ENCODE measurements around the gene AP1S3.

AP1S3 gene

GRCh38 chr2:223731503-223731902 is 105.9 kb downstream of the AP1S3 start:
- H3K4me1 ChIP-seq (ENCODE audit: insufficient read depth, low read length, poor library complexity, severe bottlenecking), result no peaks in the 10 kb centered on the region

GRCh38 chr2:223729781-223730180 is 107.6 kb downstream of the AP1S3 start:
- Histone ChIP-seq H3K79me2 (ENCODE audit: insufficient read depth, low read length) (no peaks in the 10 kb centered on the region), H3K4me1 (ENCODE audit: insufficient read depth, low read length, poor library complexity, severe bottlenecking) (no peaks in the 10 kb centered on the region), H3K36me3 (ENCODE audit: insufficient read depth, low read length) (no peaks in the 10 kb centered on the region), H3K27me3 (ENCODE audit: insufficient read depth, low read length, poor library complexity, severe bottlenecking) (no peaks in the 10 kb centered on the region), H3K4me3 (ENCODE audit: low read length, poor library complexity, severe bottlenecking) (no peak overlapping the region), H3F3A (ENCODE audit: low read depth) (no peaks in the 10 kb centered on the region), H3K9me2 (replicated peaks; ENCODE audit: low read depth, low read length) (no peaks in the 10 kb centered on the region), H3K9me3 (ENCODE audit: insufficient read depth, low read depth, low read length) (no peaks in the 10 kb centered on the region), H3K4me2 (ENCODE audit: low read depth, low read length, poor library complexity, severe bottlenecking) (no peak overlapping the region), H3K9ac (ENCODE audit: low read depth, low read length, poor library complexity, severe bottlenecking) (no peak overlapping the region), H2AFZ (ENCODE audit: low read length) (no peak overlapping the region), H4K20me1 (ENCODE audit: insufficient read depth, low read length, poor library complexity, severe bottlenecking) (no peaks in the 10 kb centered on the region)
- TF ChIP-seq EZH2phosphoT487 (IDR thresholded peaks at IDR 0.05; ENCODE audit: borderline replicate concordance), result no peak
- no peak for TF ChIP-seq CTCF (conservative IDR thresholded peaks at IDR 0.05; ENCODE audit: low read length)

More at GRCh38 chr2:223731503-223731902, 105.9 kb downstream of the AP1S3 start:
- no peak overlapping the region for H3K4me2 ChIP-seq (ENCODE audit: low read depth, low read length, poor library complexity, severe bottlenecking)
- H3F3A ChIP-seq (ENCODE audit: low read depth), result no peaks in the 10 kb centered on the region
- H3K9me3 ChIP-seq (ENCODE audit: insufficient read depth, low read depth, low read length), result no peaks in the 10 kb centered on the region
- no peaks in the 10 kb centered on the region for H3K36me3 ChIP-seq (ENCODE audit: insufficient read depth, low read length)
- H3K9me2 ChIP-seq (replicated peaks; ENCODE audit: low read depth, low read length), result no peaks in the 10 kb centered on the region
- no peaks in the 10 kb centered on the region for H4K20me1 ChIP-seq (ENCODE audit: insufficient read depth, low read length, poor library complexity, severe bottlenecking)
- no peak overlapping the region for H2AFZ ChIP-seq (ENCODE audit: low read length)
- H3K9ac ChIP-seq (ENCODE audit: low read depth, low read length, poor library complexity, severe bottlenecking), result no peak overlapping the region
- no peaks in the 10 kb centered on the region for H3K27me3 ChIP-seq (ENCODE audit: insufficient read depth, low read length, poor library complexity, severe bottlenecking)
- no peaks in the 10 kb centered on the region for H3K79me2 ChIP-seq (ENCODE audit: insufficient read depth, low read length)
- TF ChIP-seq CTCF (conservative IDR thresholded peaks at IDR 0.05; ENCODE audit: low read length) (no peak), EZH2phosphoT487 (IDR thresholded peaks at IDR 0.05; ENCODE audit: borderline replicate concordance) (no peak)
- no peak overlapping the region for H3K4me3 ChIP-seq (ENCODE audit: low read length, poor library complexity, severe bottlenecking)

GRCh38 chr2:223727562-223727961 is 109.8 kb downstream of the AP1S3 start:
- Histone ChIP-seq H3K79me2 (ENCODE audit: insufficient read depth, low read length) (no peaks in the 10 kb centered on the region), H3K4me2 (ENCODE audit: low read depth, low read length, poor library complexity, severe bottlenecking) (no peak overlapping the region), H3K4me1 (ENCODE audit: insufficient read depth, low read length, poor library complexity, severe bottlenecking) (no peaks in the 10 kb centered on the region), H3K9ac (ENCODE audit: low read depth, low read length, poor library complexity, severe bottlenecking) (no peak overlapping the region), H3K9me2 (replicated peaks; ENCODE audit: low read depth, low read length) (no peaks in the 10 kb centered on the region), H4K20me1 (ENCODE audit: insufficient read depth, low read length, poor library complexity, severe bottlenecking) (no peaks in the 10 kb centered on the region), H3K9me3 (ENCODE audit: insufficient read depth, low read depth, low read length) (no peaks in the 10 kb centered on the region), H3K36me3 (ENCODE audit: insufficient read depth, low read length) (no peaks in the 10 kb centered on the region), H2AFZ (ENCODE audit: low read length) (peak overlapping the region; percentile 60; the same call in 1 of the 2 replicates), H3F3A (ENCODE audit: low read depth) (no peaks in the 10 kb centered on the region), H3K4me3 (ENCODE audit: low read length, poor library complexity, severe bottlenecking) (no peak overlapping the region), H3K27me3 (ENCODE audit: insufficient read depth, low read length, poor library complexity, severe bottlenecking) (no peaks in the 10 kb centered on the region)
- TF ChIP-seq EZH2phosphoT487 (IDR thresholded peaks at IDR 0.05; ENCODE audit: borderline replicate concordance) (no peak), CTCF (conservative IDR thresholded peaks at IDR 0.05; ENCODE audit: low read length) (peak; percentile 80)

All from Loucy (cell line).